ENCODE results near the gene FOXP1. TPM values are rescaled to one million over a fixed set of nuclear protein-coding genes. Genes with fewer than 3 reads are reported as not detected.
A peak's percentile ranks its signal among the peaks of the same experiment; 100 is the strongest.

Gene FOXP1
- total and polyA plus RNA-seq, 8 donors = 13.4 to 74.1 (median 44.1) TPM

GRCh38 chr3:71052716-71053115 lies 530.8 kb downstream of the FOXP1 start:
- Histone ChIP-seq H3K4me3 (no peak overlapping the region), H3K4me1 (peaks cover 9 to 33% (median 14%) of the 10 kb centered on the region in 3 donors), H3K36me3 (peaks cover 0 to 5% (median 0%) of the 10 kb centered on the region in 3 donors), H3K9me3 (no peaks in the 10 kb centered on the region), H3K27me3 (no peaks in the 10 kb centered on the region), H3K27ac (no peak overlapping the region)
- intact Hi-C loops (cut with DNase I) = no loop called here
- no peak for FAIRE-seq
- ATAC-seq = no peak
- 83 to 85% methylated on average over 5 of the region's 5 CpGs for WGBS, 2 donors
- no peak for DNase-seq
- no peak for TF ChIP-seq CTCF (IDR thresholded peaks at IDR 0.05)

- TF ChIP-seq CTCF (IDR thresholded peaks at IDR 0.05) = no peak
- FAIRE-seq = no peak
Observed at GRCh38 chr3:71051893-71052687, 531.4 kb downstream of the FOXP1 start.

GRCh38 chr3:71051259-71051595 lies 532.3 kb downstream of the FOXP1 start:
- intact Hi-C loops (cut with DNase I) = no loop called here
- Histone ChIP-seq H3K9me3 (no peaks in the 10 kb centered on the region), H3K4me1 (peaks cover 0 to 25% (median 5%) of the 10 kb centered on the region in 3 donors), H3K36me3 (peaks cover 0 to 12% (median 0%) of the 10 kb centered on the region in 3 donors), H3K4me3 (no peak overlapping the region), H3K27me3 (no peaks in the 10 kb centered on the region), H3K27ac (no peak overlapping the region)
- ATAC-seq (no peak), DNase-seq (no peak), FAIRE-seq (no peak)
- no peak for TF ChIP-seq CTCF (IDR thresholded peaks at IDR 0.05)
- WGBS, 2 donors = 81 to 83% methylated on average over 5 of the region's 5 CpGs

More at GRCh38 chr3:71051893-71052687, 531.4 kb downstream of the FOXP1 start:
- ATAC-seq (peak in 3 of 4 donors; percentile 4 to 16 (median 15)), DNase-seq (no peak)
- Histone ChIP-seq H3K27me3 (no peaks in the 10 kb centered on the region), H3K36me3 (peaks cover 0 to 5% (median 0%) of the 10 kb centered on the region in 3 donors), H3K9me3 (no peaks in the 10 kb centered on the region), H3K27ac (no peak overlapping the region), H3K4me3 (no peak overlapping the region), H3K4me1 (peaks cover 6 to 28% (median 8%) of the 10 kb centered on the region in 3 donors)
- intact Hi-C loops (cut with DNase I) = no loop called here
- WGBS, 2 donors = 61 to 62% methylated on average over 7 of the region's 7 CpGs

GRCh38 chr3:71050538-71051258 lies 532.8 kb downstream of the FOXP1 start:
- H3K4me1 ChIP-seq = peaks cover 0 to 20% (median 0%) of the 10 kb centered on the region in 3 donors
- H3K4me3 ChIP-seq = no peak overlapping the region
- H3K27me3 ChIP-seq = no peaks in the 10 kb centered on the region
- ATAC-seq = peak in 1 of 4 donors; percentile 34
- TF ChIP-seq CTCF (IDR thresholded peaks at IDR 0.05) = no peak
- H3K27ac ChIP-seq = no peak overlapping the region
- H3K36me3 ChIP-seq = peaks cover 0 to 17% (median 0%) of the 10 kb centered on the region in 3 donors
- no peaks in the 10 kb centered on the region for H3K9me3 ChIP-seq
- no peak for DNase-seq
- 85 to 90% methylated on average over 6 of the region's 6 CpGs for WGBS, 2 donors
- no peak for FAIRE-seq
- intact Hi-C loops (cut with DNase I) = no loop called here
